ENCODE results near the gene ARHGAP12.

GRCh38 chr10:31948021-31948420 lies 19.4 kb upstream of the ARHGAP12 start:
- TF ChIP-seq CTCF (IDR thresholded peaks at IDR 0.05 in 8 of 11, conservative IDR thresholded peaks at IDR 0.05 in 3 of 11) (no peak), POLR2A (IDR thresholded peaks at IDR 0.05) (no peak)

Data from spleen (tissue), 7 donors.